Measurements from ENCODE around the gene JAK1.

GRCh38 chr1:64996541-64997257 lies 30.4 kb upstream of the JAK1 start:
- TF ChIP-seq POLR2A (IDR thresholded peaks at IDR 0.05) (no peak), CTCF (IDR thresholded peaks at IDR 0.05) (no peak)
